GM10248 (cell line): ENCODE data around the gene ADGRE1.

Experiments used
- CTCF ChIA-PET: fragments of 300-600 bp; sonication (Branson Sonifier 250); formaldehyde crosslinking; extraction: SDS; loops from one replicate; lab custom pipeline; 2021; ENCODE audit warnings: antibody characterized with exemption; lab: Yijun Ruan, JAX
- POLR2A ChIA-PET: fragments of 350-650 bp; sonication (Branson Sonifier 250); formaldehyde crosslinking; extraction: SDS; loops from one replicate; lab custom pipeline; 2020; ENCODE audit warnings: antibody characterized with exemption; lab: Yijun Ruan, JAX
- DNase-seq: peaks from one replicate; pipeline ENCODE4 v3.0.0; 2012; ENCODE audit errors: extremely low spot score
- TF ChIP-seq, protein P1 (sequence below): IDR thresholded peaks from 2 replicates; pipeline ENCODE4 v1.5.1; 2012; ENCODE audit warnings: mild to moderate bottlenecking, low read depth; ENCODE audit errors: extremely low read depth, missing control alignments, control extremely low read depth

The ADGRE1 gene

DNA sequence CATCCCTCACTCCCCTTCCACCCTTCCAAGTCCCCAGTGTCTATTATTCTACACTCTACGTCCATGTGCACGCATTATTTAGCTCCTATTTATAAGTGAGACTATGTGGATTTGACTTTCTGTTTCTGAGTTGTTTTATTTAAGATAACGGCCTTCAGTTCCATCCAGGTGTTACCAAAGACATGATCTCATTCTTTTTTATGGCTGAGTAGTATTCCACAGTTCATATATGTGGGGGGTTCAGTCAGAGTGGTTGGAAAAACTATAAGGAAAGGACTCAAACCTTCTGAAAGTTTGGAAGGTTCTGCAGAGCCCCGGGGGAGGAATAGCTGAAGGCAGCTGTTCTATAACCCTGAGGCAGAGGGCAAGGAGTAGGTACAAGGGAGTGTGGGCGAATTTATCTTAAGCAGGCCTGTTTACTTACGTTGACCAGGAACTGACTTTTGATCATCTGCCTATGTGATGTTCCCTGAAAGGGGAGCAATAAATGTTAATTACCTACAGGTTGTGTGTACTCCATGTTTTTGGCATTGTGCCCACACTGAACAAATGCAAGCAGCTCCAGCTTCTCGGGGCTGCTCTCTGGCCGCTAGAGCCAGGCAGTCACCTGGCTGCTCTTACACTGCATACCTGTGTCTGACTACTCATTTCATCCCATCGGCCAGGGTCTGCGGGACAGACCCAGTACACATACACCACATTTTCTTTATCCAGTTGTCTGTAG is 13.5 kb upstream of the ADGRE1 start:
- TF ChIP-seq, protein P1, sequence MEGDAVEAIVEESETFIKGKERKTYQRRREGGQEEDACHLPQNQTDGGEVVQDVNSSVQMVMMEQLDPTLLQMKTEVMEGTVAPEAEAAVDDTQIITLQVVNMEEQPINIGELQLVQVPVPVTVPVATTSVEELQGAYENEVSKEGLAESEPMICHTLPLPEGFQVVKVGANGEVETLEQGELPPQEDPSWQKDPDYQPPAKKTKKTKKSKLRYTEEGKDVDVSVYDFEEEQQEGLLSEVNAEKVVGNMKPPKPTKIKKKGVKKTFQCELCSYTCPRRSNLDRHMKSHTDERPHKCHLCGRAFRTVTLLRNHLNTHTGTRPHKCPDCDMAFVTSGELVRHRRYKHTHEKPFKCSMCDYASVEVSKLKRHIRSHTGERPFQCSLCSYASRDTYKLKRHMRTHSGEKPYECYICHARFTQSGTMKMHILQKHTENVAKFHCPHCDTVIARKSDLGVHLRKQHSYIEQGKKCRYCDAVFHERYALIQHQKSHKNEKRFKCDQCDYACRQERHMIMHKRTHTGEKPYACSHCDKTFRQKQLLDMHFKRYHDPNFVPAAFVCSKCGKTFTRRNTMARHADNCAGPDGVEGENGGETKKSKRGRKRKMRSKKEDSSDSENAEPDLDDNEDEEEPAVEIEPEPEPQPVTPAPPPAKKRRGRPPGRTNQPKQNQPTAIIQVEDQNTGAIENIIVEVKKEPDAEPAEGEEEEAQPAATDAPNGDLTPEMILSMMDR: no peak
- no peak for DNase-seq
- ChIA-PET CTCF (interaction anchor here (2.1 kb wide), 1 partner anchor 10 kb away, joined by 8 read pairs; no protein-coding TSS in a partner anchor), POLR2A (no interaction called here)

DNA sequence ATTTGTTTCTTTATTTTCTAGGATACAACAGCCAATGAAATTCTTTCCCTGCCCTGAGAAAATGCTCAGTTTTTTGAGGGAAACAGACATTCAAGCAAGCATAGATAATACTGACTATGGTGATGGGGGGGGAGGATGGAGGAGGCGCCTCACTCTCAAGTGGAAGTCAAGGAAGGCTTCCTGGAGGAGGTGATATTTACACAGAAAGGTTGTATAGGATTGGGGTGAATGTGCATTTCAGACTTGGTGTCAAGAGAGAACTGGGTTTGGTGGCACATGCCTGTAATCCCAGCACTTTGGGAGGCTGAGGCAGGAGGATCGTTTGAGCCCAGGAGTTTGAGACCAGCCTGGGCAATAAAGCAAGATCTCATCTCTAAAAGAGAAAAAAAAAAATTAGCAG is 12.2 kb upstream of the ADGRE1 start:
- CTCF ChIA-PET: interaction anchor here (1.6 to 2.9 kb wide), 2 partner anchors 12 to 403 kb away, joined by 3 to 13 read pairs; no protein-coding TSS in a partner anchor
- POLR2A ChIA-PET: no interaction called here
- no peak for DNase-seq
- TF ChIP-seq, protein P1: no peak

DNA sequence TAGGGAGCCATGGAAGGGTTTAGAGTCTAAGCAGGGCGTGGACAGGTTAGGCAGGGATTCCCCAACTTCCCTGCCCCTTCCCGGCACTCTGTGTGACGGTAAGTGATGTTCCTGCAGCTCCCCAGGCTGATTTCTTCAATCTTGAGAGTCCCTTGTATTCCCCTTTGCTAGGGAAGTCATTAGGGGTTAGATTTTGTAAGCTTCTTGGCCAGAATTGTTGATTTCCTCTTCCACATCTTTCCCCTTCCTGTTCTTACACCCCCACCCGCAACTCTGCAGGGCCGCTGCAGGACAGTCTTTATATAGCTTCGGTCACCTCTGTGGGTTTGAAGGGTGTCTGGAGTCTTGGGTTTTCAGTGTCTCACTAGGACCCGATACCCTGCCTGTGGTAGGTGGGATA is 10.6 kb upstream of the ADGRE1 start:
- no peak for DNase-seq
- ChIA-PET CTCF (interaction anchor here (1.0 to 2.9 kb wide), 3 partner anchors 11 to 13 kb away, joined by 3 to 13 read pairs (median 3); partner anchors contain the start of gene ADGRE1), POLR2A (no interaction called here)
- TF ChIP-seq, protein P1: no peak

DNA sequence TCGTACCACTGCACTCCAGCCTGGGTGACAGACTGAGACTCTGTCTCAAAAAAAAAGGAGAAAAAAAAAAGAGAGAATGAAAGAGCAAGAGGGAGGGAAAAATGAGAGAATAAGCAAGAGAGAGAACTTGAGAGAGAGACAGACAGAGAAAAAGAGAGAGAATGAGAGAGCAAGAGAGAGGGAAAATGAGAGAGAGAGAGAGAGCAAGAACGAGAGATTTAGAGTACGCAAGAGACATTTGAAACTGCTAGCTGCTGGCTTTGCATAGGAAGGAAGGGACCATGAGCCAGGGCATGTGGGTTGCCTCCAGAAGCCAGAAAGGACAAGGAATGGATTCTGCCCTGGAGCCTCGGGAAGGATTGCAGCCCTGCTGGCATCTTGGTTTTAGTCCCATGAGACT is 9.6 kb upstream of the ADGRE1 start:
- no peak for DNase-seq

DNA sequence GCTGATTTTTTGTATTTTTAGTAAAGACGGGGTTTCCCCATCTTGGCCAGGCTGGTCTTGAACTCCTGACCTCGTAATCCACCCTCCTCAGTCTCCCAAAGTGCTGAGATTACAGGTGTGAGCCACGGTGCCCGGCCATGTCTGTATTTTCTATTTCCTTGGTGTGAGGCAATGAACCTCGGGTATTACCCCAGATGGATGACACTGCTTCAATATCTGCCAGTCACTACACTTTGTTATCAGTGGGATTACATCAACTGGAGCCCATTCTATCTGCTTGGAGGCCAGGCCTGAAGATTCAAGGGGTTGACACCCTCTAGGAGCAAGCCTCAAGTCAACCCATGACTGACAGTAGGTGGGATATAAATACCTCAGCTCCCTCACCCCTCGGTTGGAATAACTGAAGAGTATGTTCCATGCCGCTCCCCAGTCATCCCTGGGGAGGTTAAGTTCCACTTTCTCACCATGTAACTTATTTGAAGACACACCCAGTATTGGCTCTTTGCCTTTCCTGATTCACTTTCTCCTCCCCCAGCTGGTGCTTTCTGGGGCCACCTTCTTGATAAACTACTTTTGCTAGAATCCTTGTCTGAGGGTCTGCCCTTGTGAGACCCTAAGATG is 992 bp upstream of the ADGRE1 start:
- no peak for DNase-seq
- TF ChIP-seq, protein P1: no peak
- ChIA-PET POLR2A (interaction anchor here (0.7 kb wide), 1 partner anchor 926 kb away, joined by 3 read pairs; no protein-coding TSS in a partner anchor), CTCF (no interaction called here)

More for the DNA sequence above, 9.6 kb upstream of the ADGRE1 start:
- ChIA-PET CTCF (interaction anchor here (2.9 kb wide), 1 partner anchor 14 kb away, joined by 13 read pairs; no protein-coding TSS in a partner anchor), POLR2A (no interaction called here)
- TF ChIP-seq, protein P1: no peak

DNA sequence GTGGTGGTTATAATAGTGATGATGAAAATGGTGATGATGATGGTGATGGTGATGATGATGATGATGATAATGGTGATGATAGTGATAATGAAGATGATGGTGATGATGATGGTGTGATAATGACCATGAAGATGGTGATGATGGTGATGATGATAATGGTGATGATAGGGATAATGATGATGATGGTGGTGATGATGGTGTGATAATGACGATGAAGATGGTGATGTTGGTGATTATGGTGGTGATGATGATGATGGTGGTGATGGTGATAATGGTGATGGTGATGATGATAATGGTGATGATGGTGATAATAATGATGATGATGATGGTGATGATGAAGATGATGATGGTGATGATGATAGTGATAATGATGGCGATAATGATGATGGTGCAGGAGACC is 1.6 kb downstream of the ADGRE1 start:
- ChIA-PET POLR2A (no interaction called here), CTCF (no interaction called here)
- TF ChIP-seq, protein P1: no peak
- DNase-seq: no peak
